Neural progenitor cell (in vitro differentiated cells): ENCODE data around the gene VAT1L.

ENCODE experiments used
- EZH2 ChIP-seq: fragments of 200-600 bp; sonication (generic); IDR thresholded peaks from 2 replicates; pipeline ENCODE4 v1.6.1; 2017; ENCODE audit warnings: antibody characterized with exemption, mild to moderate bottlenecking, moderate library complexity
- EZH2phosphoT487 ChIP-seq: fragments of 200-600 bp; sonication (generic); IDR thresholded peaks from 2 replicates; pipeline ENCODE4 v1.6.1; 2017; ENCODE audit warnings: antibody characterized with exemption
- TF ChIP-seq, protein P1 (sequence below): fragments of 200-600 bp; sonication (generic); IDR thresholded peaks from 2 replicates; pipeline ENCODE4 v1.5.1; 2017; ENCODE audit warnings: antibody characterized with exemption, mild to moderate bottlenecking

DNA sequence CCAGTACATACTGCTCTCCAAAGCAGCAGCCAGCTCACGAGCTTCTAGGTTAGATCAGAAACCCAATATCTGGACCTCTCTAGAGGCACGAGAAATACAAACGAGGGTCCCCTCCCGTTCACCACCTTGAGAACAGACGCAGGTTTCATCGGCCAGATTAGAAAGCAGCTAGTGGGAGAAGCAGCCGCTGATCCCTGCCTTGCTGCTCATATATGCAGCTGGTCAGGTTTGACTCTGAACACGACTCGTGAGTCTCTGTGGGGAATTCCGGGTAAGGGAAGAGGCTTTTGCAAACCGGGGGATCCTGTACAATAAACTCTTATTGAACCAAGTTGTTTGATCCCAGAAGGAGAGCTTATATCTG lies 1.6 kb downstream of the VAT1L start:
- TF ChIP-seq, protein P1, sequence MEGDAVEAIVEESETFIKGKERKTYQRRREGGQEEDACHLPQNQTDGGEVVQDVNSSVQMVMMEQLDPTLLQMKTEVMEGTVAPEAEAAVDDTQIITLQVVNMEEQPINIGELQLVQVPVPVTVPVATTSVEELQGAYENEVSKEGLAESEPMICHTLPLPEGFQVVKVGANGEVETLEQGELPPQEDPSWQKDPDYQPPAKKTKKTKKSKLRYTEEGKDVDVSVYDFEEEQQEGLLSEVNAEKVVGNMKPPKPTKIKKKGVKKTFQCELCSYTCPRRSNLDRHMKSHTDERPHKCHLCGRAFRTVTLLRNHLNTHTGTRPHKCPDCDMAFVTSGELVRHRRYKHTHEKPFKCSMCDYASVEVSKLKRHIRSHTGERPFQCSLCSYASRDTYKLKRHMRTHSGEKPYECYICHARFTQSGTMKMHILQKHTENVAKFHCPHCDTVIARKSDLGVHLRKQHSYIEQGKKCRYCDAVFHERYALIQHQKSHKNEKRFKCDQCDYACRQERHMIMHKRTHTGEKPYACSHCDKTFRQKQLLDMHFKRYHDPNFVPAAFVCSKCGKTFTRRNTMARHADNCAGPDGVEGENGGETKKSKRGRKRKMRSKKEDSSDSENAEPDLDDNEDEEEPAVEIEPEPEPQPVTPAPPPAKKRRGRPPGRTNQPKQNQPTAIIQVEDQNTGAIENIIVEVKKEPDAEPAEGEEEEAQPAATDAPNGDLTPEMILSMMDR, result no peak
- TF ChIP-seq EZH2 (no peak), EZH2phosphoT487 (no peak)
